RCC 7860 (cell line): ENCODE measurements around the gene ABCC1.
A peak's percentile ranks its signal among the peaks of the same experiment; 100 is the strongest.

Source experiments
- DNase-seq: peaks from one replicate; pipeline ENCODE4 v3.0.0-alpha.2; 2015; ENCODE audit warnings: low spot score
- FAIRE-seq: peaks from 2 replicates; lab custom pipeline; 2012; peaks lifted over from hg19 to GRCh38; lab: Jason Lieb, UNC

ABCC1 gene

GRCh38 chr16:16073891-16074881 lies 124.8 kb downstream of the ABCC1 start:
- DNase-seq (peak; percentile 96), FAIRE-seq (peak; percentile 93)

- peak; percentile 55 for DNase-seq
Observed at GRCh38 chr16:16075488-16076422, 126.3 kb downstream of the ABCC1 start.

GRCh38 chr16:16076423-16076813 lies 127.0 kb downstream of the ABCC1 start:
- no peak for FAIRE-seq
- no peak for DNase-seq

More at GRCh38 chr16:16075488-16076422, 126.3 kb downstream of the ABCC1 start:
- FAIRE-seq: no peak

GRCh38 chr16:16080465-16081065 lies 131.1 kb downstream of the ABCC1 start:
- no peak for FAIRE-seq

DNA sequence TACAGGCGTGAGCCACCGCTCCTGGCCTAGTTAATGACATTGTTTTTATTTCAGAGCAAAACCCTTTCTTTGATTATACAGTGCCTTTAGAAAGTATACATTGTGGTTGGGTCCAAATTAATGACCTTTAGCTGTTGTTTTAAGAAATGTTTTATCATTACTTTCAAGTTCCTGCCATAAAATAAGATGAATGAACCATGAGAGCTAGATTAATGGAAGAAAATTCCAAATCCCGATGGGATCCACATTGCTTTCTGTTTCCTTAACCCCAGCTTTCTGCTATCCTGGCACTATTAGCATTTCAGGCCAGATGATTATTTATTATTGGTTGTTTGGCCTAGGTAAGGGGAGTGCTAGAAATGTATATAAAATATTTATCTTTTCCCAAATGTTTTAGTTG lies 131.7 kb downstream of the ABCC1 start:
- no peak for FAIRE-seq
- DNase-seq: no peak

More at GRCh38 chr16:16080465-16081065, 131.1 kb downstream of the ABCC1 start:
- no peak for DNase-seq

DNA sequence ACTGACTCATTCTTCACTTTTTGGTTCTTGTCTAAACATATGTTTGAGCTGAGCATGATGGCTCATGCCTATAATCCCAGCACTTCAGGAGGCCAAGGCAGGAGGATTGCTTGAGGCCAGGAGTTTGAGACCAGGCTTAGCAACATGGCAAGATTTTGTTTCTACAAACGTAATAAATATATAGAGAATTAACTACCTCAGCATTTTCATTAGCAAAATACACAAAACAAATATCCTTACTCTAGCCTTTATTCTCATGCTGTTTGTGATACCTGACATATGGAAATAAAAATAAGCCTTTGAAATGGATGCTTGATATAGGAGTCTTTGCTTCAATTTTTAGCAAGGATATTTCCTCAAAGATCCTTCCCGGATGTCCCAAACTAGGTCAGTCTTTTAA lies 132.8 kb downstream of the ABCC1 start:
- FAIRE-seq (no peak), DNase-seq (no peak)

DNA sequence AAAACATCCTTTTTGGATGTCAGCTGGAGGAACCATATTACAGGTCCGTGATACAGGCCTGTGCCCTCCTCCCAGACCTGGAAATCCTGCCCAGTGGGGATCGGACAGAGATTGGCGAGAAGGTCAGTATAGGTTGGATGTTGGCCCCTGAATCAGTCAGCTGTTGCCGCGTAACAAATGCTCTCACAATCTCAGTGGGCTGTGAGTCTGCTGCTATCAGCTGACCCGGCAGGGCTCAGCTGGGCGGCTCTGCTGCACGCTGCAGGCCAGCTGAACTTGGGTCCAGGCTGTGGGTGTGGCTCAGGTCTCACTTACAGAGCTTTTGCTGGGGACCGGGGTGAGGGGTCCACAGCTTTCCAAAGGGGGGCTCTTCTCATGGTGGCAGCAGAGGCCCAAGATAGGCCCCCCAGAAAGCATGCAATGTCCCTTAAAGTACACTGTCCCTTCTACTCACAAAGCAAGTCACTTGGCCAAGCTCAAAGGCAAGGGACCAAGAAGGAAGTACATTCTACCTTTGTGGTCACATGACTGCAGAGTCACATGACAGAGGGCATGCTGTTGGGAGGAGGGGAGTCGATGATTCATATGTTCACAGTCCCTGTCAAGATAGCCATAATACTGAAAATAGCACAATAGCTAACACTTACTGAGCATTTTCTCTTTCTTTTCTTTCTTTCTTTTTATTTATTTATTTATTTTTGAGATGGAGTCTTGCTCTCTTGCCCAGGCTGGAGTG lies 134.2 kb downstream of the ABCC1 start:
- DNase-seq (peak; percentile 58), FAIRE-seq (no peak)

DNA sequence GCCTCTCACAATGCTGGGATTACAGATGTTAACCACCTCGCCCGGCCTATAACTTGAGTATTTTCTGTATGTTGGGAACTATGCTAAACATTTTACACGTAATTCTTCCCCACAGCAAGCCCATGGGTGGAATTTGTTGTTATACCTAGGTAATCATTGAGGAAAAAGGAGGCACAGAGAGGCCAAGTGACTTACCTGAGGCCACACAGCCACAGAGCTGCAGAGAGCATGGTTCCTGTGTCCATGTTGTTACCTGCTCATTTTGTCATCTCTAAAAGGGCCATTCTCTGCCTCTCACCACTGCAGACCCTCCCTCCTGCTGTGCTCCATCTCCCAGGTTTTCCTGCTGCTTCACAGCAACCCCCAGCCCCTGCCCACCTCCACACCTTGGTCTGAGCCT lies 135.5 kb downstream of the ABCC1 start:
- no peak for FAIRE-seq
- DNase-seq: no peak

GRCh38 chr16:16086653-16087446 lies 137.4 kb downstream of the ABCC1 start:
- no peak for DNase-seq
- FAIRE-seq: no peak

GRCh38 chr16:16090238-16090637 lies 140.8 kb downstream of the ABCC1 start:
- DNase-seq (no peak), FAIRE-seq (no peak)

DNA sequence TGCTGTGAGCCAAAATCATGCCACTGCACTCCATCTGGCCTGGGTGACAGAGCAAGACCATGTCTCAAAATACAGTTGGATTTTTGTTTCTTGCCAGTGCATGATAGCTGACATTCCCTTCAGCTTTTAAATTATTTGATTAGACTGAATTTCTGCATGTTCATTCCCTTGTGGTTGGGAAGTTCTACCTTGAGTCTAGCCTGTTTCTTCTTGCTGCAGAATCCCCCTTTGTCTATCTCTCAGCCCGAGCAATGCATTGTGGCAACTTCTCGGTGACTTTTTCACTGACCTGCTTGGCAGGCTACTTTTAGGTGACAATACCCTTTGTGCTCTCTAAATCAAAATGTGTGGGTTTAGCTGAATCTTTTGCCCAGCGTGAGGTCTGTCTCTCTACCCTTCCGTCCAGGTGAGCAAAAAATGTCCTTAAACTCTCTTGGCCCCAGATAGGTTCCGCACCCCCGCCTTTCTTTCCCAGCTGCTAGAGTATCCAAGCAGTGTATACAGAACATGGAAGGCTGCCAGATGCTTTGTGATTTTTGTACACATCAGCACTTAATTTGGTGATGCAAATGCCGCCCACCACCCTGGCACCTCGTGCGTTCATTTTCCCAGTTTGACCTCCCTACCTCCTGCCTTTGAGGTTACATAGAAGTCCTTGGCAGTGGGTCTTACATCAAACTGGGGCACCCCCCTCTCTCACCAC lies 143.7 kb downstream of the ABCC1 start:
- DNase-seq (no peak), FAIRE-seq (no peak)

DNA sequence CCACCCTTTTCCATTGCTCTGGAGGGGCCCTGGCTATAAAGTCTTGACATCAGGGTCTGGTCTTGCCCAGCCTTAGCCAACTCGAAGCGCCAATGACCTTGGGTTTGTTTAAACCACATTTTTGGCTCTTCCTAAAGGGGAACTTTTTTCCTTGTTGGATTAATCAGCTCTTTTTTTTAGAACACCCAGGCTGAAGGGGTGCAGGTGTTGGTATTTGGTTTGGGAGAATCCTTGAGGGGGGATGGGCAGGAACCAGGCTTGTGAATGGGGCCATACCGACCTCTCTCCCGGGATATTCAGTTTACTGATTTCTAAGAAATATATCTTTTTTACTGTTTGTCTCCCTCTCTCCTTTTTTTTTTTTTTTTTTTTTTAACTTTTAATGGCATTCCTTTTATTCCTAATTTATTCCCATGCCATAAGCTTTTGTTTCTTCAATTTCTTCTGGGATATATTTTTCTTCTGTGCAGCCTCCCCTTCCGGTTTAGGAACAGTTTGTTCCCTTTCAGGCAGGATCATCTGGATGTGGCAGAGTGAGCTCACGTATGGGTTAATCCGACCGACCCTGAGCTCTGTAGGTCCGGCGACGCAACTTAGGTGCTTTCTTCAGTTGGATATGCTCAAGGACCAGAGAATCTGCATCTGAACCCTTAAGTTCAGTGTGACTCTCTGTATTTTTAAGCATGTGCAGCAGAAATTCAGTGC lies 144.4 kb downstream of the ABCC1 start:
- FAIRE-seq (no peak), DNase-seq (no peak)

- FAIRE-seq: no peak
Observed at GRCh38 chr16:16095646-16096045, 146.2 kb downstream of the ABCC1 start.

GRCh38 chr16:16096121-16096857 lies 146.9 kb downstream of the ABCC1 start:
- DNase-seq: no peak
- no peak for FAIRE-seq

More at GRCh38 chr16:16095646-16096045, 146.2 kb downstream of the ABCC1 start:
- no peak for DNase-seq

DNA sequence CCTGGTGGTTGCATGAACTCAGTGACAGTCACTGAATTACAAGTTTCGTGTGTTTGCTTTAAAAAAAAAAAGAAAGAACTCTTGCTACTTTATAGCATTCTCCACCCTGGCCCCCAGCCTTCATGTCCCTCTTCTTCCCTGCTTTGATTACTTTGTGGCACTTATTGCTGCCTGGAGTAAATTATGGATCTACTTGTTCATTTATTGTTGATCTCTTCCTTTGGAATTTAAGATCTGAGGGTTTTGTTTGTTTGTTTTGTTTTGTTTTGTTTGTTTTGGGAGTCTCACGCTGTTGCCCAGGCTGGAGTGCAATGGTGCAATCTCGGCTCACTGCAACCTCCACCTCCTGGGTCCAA lies 147.4 kb downstream of the ABCC1 start:
- no peak for DNase-seq
- no peak for FAIRE-seq

- FAIRE-seq (no peak), DNase-seq (no peak)
Observed at GRCh38 chr16:16099320-16099719, 149.9 kb downstream of the ABCC1 start.

GRCh38 chr16:16100631-16101030 lies 151.2 kb downstream of the ABCC1 start:
- FAIRE-seq (no peak), DNase-seq (no peak)

GRCh38 chr16:16101585-16101984 lies 152.2 kb downstream of the ABCC1 start:
- FAIRE-seq (no peak), DNase-seq (no peak)
